Gastrocnemius medialis (tissue), 4 donors: ENCODE results near the gene GNG2. TPM values are rescaled to one million over a fixed set of nuclear protein-coding genes. Genes with fewer than 3 reads are reported as not detected.

Experiments
- ATAC-seq, 2 donors: fragments of 150-250 bp; one replicate each; pipeline ENCODE4 v1.9.1; 2016
- DNase-seq, 2 donors: peaks; one replicate each; pipeline ENCODE4 v3.0.0-alpha.2; 2019
- H3K27ac ChIP-seq, 4 donors: fragments of 200-600 bp; sonication (generic); 1 replicate in 1 of 4; 2 replicates in 3 of 4; pipeline ENCODE4 v1.5.1; 2016 to 2018; ENCODE audit warnings: mild to moderate bottlenecking in 2 of 4, moderate library complexity in 1 of 4
- H3K27me3 ChIP-seq, 3 donors: fragments of 200-600 bp; sonication (generic) in 2 of 3; 1 replicate in 1 of 3; 2 replicates in 2 of 3; pipeline versions ENCODE4 v1.5.1 to v1.6.0; 2016 to 2019; ENCODE audit warnings: mild to moderate bottlenecking in 1 of 3, moderate library complexity in 1 of 3
- H3K36me3 ChIP-seq, 2 donors: fragments of 200-600 bp; sonication (generic) in 1 of 2; one replicate each; pipeline ENCODE4 v1.5.1; 2017 to 2018
- H3K4me1 ChIP-seq, 2 donors: fragments of 200-600 bp; sonication (generic) in 1 of 2; one replicate each; pipeline ENCODE4 v1.5.1; 2016 to 2017; ENCODE audit warnings: mild to moderate bottlenecking in 2 of 2
- H3K4me3 ChIP-seq, 4 donors: fragments of 200-600 bp; sonication (generic) in 3 of 4; 1 replicate in 1 of 4; 2 replicates in 3 of 4; pipeline ENCODE4 v1.5.1; 2016 to 2019; ENCODE audit warnings: mild to moderate bottlenecking in 2 of 4
- H3K9me3 ChIP-seq, 3 donors: fragments of 200-600 bp; sonication (generic) in 2 of 3; 1 replicate in 1 of 3; 2 replicates in 2 of 3; pipeline ENCODE4 v1.5.1; 2016 to 2019
- POLR2A ChIP-seq, 2 donors: fragments of 450-650 bp; IDR thresholded peaks; one replicate each; pipeline ENCODE4 v1.6.1; 2017; ENCODE audit warnings: antibody characterized with exemption in 2 of 2, mild to moderate bottlenecking in 2 of 2, moderate library complexity in 2 of 2
- in situ Hi-C, 4 donors: fragments of 200-750 bp; cut with MboI; loops; one replicate each; pipeline versions ENCODE4 v1.15.0 to v1.8.0; 2017; ENCODE audit warnings: low sequenced_read_pairs in 4 of 4
- intact Hi-C: fragments of 100-400 bp; cut with DNase I; formaldehyde crosslinking; loops from one replicate; pipeline ENCODE4 v1.15.1; 2023; ENCODE audit warnings: low total_unique reads
- total RNA-seq, 4 donors: library from RNA; depleted of rRNA; stranded (reverse); fragments of >200 nt; gene quantifications; one replicate each; pipeline versions ENCODE4 v1.1.0 to v1.2.3, GENCODE V29; 2016
- TF ChIP-seq, protein P1 (sequence below), 5 experiments: fragments of 450-650 bp in 3 of 5; fragments of 200-600 bp in 2 of 5; sonication (generic) in 2 of 5; IDR thresholded peaks in 4 of 5; conservative IDR thresholded peaks in 1 of 5; 1 replicate in 4 of 5; 2 replicates in 1 of 5; pipeline ENCODE4 v1.5.1; 2016 to 2019; ENCODE audit warnings: antibody characterized with exemption in 5 of 5, mild to moderate bottlenecking in 3 of 5, moderate library complexity in 3 of 5

Gene GNG2
- total RNA-seq, 4 donors from 2014 or later: 0.41 to 4.9 (median 2.2) TPM

DNA sequence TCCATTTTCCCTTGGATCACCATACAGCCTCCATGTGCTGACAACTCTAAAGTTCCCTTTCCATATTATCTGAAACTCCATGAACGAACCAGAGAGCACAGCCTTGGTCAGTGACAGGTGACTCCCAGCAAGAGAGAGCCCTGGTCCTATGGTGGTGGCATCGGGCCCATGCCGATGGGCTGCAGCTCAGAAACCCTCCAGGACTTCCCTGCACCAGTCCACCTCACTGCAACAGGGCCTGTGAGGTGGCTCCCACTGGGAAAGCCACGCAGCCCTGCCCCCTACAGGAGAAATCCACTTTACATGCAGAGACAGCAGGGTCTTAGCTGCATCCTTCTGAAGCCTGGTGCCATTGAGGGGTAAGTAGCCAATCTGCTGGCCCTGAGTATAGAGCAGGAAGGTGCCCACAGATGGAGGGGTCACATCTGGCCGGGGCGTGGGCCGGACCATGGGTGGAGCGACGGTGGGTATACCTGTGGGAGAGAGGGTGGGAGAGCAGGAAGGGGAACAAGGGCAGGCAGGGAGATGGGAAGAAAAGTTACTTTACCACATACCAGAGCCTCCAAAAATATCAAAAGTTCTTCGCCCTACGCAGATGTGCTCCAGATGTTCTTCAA lies 153.7 kb downstream of the GNG2 start:
- Histone ChIP-seq H3K9me3 (no peaks in the 10 kb centered on the region), H3K27ac (no peak overlapping the region), H3K36me3 (peaks cover 0 to 30% of the 10 kb centered on the region in 2 donors), H3K4me1 (peaks cover 0 to 23% of the 10 kb centered on the region in 2 donors), H3K27me3 (no peaks in the 10 kb centered on the region), H3K4me3 (no peak overlapping the region)
- intact Hi-C loops (no loop called here), in situ Hi-C loops (no loop called here)
- DNase-seq (no peak), ATAC-seq (no peak)
- TF ChIP-seq, protein P1, sequence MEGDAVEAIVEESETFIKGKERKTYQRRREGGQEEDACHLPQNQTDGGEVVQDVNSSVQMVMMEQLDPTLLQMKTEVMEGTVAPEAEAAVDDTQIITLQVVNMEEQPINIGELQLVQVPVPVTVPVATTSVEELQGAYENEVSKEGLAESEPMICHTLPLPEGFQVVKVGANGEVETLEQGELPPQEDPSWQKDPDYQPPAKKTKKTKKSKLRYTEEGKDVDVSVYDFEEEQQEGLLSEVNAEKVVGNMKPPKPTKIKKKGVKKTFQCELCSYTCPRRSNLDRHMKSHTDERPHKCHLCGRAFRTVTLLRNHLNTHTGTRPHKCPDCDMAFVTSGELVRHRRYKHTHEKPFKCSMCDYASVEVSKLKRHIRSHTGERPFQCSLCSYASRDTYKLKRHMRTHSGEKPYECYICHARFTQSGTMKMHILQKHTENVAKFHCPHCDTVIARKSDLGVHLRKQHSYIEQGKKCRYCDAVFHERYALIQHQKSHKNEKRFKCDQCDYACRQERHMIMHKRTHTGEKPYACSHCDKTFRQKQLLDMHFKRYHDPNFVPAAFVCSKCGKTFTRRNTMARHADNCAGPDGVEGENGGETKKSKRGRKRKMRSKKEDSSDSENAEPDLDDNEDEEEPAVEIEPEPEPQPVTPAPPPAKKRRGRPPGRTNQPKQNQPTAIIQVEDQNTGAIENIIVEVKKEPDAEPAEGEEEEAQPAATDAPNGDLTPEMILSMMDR (IDR thresholded peaks at IDR 0.05 in 4 of 5, conservative IDR thresholded peaks at IDR 0.05 in 1 of 5): no peak
- TF ChIP-seq POLR2A (IDR thresholded peaks at IDR 0.05): no peak

DNA sequence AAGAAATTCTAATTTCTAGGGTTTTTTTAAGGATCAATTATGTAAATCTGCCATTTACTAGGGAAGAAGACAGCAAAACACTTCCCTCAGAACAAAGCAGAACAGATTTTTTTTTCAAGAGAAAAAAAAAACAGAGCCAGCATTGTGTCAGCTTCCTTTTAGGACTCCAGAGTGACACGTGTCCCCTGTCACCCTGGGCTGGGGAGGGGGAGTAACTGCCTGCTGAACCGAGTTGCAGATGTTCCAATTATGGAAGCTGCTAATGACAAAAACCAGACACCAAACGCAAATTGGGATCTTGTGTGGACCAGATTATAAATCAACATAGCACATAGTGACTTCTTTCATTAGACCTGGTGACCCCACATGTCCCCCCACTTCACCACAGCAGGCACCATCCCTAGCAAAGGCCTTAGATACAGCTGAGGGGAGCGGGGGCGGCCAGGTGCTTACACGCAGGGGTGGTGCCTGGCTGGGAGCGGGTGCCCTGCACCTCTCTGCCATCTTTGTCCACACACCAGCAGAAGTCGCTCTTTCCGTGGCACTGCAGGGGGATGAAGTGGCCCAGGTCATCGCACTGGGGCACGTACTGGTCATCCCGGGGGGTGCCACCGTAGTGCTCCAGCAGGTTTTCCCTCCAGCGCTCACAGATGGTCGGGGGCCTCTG lies 154.3 kb downstream of the GNG2 start:
- Histone ChIP-seq H3K27ac (no peak overlapping the region), H3K9me3 (no peaks in the 10 kb centered on the region), H3K4me3 (no peak overlapping the region), H3K27me3 (no peaks in the 10 kb centered on the region), H3K36me3 (peaks cover 0 to 23% of the 10 kb centered on the region in 2 donors), H3K4me1 (peaks cover 0 to 23% of the 10 kb centered on the region in 2 donors)
- ATAC-seq (no peak), DNase-seq (no peak)
- intact Hi-C loops: loop anchor here (5.0 kb wide), 2 partner anchors 38 to 53 kb away; partner anchors contain the start of gene NID2
- in situ Hi-C loops: no loop called here
- TF ChIP-seq POLR2A (IDR thresholded peaks at IDR 0.05): no peak
- TF ChIP-seq, protein P1 (IDR thresholded peaks at IDR 0.05 in 4 of 5, conservative IDR thresholded peaks at IDR 0.05 in 1 of 5): no peak

DNA sequence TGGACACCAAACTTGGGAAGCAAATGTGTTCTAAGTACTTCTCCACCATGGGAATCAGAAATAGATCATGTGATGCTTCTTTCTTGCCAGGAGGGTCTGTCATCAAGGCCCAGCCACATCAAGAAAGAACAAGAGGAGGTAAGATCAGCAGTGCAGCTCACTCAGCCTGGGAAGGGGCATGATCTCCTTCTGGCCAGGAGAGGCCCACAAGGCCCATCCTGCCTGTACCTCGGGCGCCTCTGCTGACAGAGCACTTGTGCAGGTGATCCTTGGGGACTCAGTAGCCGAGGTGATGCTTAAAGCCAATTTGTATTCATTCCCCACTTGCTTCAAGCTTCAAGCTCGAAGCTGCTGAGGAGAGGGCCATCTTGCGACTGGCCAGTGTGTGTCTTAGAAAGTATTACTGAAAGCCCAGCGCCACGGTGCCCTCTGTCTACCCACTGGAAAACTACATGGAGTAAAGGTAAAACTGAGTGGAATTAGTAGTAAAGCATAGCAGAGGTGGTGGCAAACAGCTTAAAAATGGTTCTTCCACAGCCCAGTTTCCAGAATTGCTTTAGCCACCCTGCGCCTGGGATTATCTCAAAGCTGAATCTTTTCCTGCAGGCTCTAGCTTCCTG lies 155.1 kb downstream of the GNG2 start:
- in situ Hi-C loops: no loop called here
- no peak for TF ChIP-seq POLR2A (IDR thresholded peaks at IDR 0.05)
- TF ChIP-seq, protein P1 (IDR thresholded peaks at IDR 0.05 in 4 of 5, conservative IDR thresholded peaks at IDR 0.05 in 1 of 5): no peak
- intact Hi-C loops: loop anchor here (5.0 kb wide), 2 partner anchors 37 to 52 kb away; partner anchors contain the start of gene NID2
- Histone ChIP-seq H3K4me1 (peaks cover 0 to 23% of the 10 kb centered on the region in 2 donors), H3K27me3 (no peaks in the 10 kb centered on the region), H3K27ac (no peak overlapping the region), H3K4me3 (no peak overlapping the region), H3K9me3 (no peaks in the 10 kb centered on the region), H3K36me3 (peaks cover 0 to 16% of the 10 kb centered on the region in 2 donors)
- DNase-seq (no peak), ATAC-seq (no peak)

DNA sequence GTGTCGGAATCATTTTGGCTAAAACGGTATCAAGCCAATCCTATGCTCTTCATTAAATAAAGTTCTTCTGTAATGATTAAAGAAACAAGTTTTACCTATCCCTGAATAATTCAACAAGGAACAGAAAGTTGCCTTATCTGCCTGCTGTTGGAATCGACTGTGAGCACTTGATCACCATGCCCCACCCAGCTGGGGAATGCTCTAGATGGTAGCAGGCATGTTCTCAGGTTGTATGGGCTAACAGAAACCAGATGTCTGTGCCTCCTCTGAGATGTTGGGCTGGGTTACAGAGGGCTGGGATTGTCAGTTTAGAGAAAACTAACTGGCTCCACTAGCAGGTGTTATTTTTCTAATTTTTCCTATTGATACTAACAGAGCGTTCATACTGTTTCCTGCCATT lies 157.8 kb downstream of the GNG2 start:
- no peak for TF ChIP-seq POLR2A (IDR thresholded peaks at IDR 0.05)
- TF ChIP-seq, protein P1 (IDR thresholded peaks at IDR 0.05 in 4 of 5, conservative IDR thresholded peaks at IDR 0.05 in 1 of 5): no peak
- Histone ChIP-seq H3K4me1 (peaks cover 0 to 22% of the 10 kb centered on the region in 2 donors), H3K4me3 (no peak overlapping the region), H3K27ac (no peak overlapping the region), H3K27me3 (no peaks in the 10 kb centered on the region), H3K9me3 (no peaks in the 10 kb centered on the region), H3K36me3 (no peaks in the 10 kb centered on the region)
- in situ Hi-C loops: no loop called here
- ATAC-seq (no peak), DNase-seq (no peak)
- intact Hi-C loops: loop anchor here (5.0 kb wide), 2 partner anchors 34 to 49 kb away; partner anchors contain the start of gene NID2
